Lower lobe of right lung (tissue), 2 donors: ENCODE measurements around the gene TMPRSS5. TPM values are rescaled to one million over a fixed set of nuclear protein-coding genes. Genes with fewer than 3 reads are reported as not detected.

Experiments used
- ATAC-seq, 2 donors: fragments of 200-7000 bp; cut with Tn5 transposase; one replicate each; pipeline ENCODE4 v1.9.1; 2020 to 2022; ENCODE audit warnings: mild to moderate bottlenecking in 2 of 2, moderate library complexity in 2 of 2
- DNase-seq: peaks from one replicate; pipeline ENCODE4 v3.0.0-alpha.2; 2020
- H3K27ac ChIP-seq: fragments of 200-600 bp; one replicate; pipeline ENCODE4 v1.8.0; 2022
- H3K27me3 ChIP-seq: fragments of 200-600 bp; one replicate; pipeline ENCODE4 v1.8.0; 2022; ENCODE audit warnings: low read depth
- H3K36me3 ChIP-seq: fragments of 200-600 bp; one replicate; pipeline ENCODE4 v1.8.0; 2022; ENCODE audit warnings: mild to moderate bottlenecking
- H3K4me1 ChIP-seq: fragments of 200-600 bp; one replicate; pipeline ENCODE4 v1.8.0; 2022
- H3K4me3 ChIP-seq: fragments of 200-600 bp; one replicate; pipeline ENCODE4 v1.8.0; 2022; ENCODE audit warnings: mild to moderate bottlenecking
- H3K9me3 ChIP-seq: fragments of 200-600 bp; one replicate; pipeline ENCODE4 v1.8.0; 2022
- intact Hi-C: fragments of 100-400 bp; cut with DNase I; formaldehyde crosslinking; loops from one replicate; pipeline ENCODE4 v1.11.0; 2022
- long read RNA-seq: library from polyadenylated mRNA; unstranded; transcript quantifications from one replicate; pipeline ENCODE4 v2.0.0, GENCODE V29; 2021
- total RNA-seq: library from RNA; stranded (reverse); fragmentation: NEBNext Ultra II Directional; extraction: Animal tissue kit (Norgen Biotek cat#: 25700); gene quantifications from one replicate; pipeline ENCODE4 v1.2.1, GENCODE V29; 2021
- TF ChIP-seq, protein P1 (sequence below): fragments of 200-600 bp; IDR thresholded peaks from one replicate; pipeline ENCODE4 v1.8.0; 2022; ENCODE audit warnings: antibody characterized with exemption, mild to moderate bottlenecking
- donor health status: DM: no; HTN: yes; CAD: no; lungs with severe emphysema.

TMPRSS5 gene
- total RNA-seq = 1.1 TPM
- long read RNA-seq = 0 reads

DNA sequence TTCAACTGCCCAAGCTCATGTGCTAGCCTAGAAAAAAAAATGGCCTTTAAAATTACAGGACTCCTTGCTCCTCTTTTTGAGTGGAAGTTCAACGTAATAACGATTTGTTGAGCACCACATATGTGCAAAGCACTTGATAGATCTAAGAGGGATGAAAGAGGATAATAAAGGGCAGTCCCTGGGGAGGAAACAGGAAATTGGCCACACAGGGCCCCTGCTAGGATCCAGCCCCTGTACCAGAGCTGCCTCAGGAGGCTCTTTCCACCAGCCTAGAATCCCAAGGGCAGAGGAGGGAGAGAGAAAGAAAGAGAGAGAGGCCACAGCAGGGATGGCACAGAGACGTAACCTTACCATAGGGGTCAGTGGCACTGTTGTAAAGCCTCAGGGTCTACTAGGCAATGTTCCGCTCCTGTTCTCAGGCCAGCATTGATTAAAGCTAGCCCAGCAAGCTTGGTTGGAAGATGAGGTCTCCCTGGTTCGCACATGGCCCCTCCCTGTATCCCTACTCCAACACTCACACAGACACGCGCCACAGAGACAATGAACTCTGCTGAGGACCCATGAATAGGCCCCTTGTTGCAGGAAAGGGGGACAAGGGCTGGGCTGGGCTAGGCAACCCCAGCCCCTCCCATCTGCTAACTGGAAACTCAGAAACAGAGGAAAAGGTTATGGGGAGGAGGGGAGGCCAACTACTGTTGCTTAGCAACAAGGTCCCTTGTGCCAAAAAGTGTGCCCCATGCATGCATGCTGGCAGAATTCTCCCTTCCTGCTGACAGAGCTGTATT is at the start of gene TMPRSS5:
TSS of gene TMPRSS5 (minus strand) at position 438 of the 785 bp plus-strand sequence. CDS start at position 354, 84 bp downstream.
- intact Hi-C loops = no loop called here
- no peaks in the 10 kb centered on the region for H3K27me3 ChIP-seq
- H3K4me3 ChIP-seq = no peak within 1 kb of the TSS
- H3K9me3 ChIP-seq = peaks cover 20% of the 10 kb centered on the region
- DNase-seq = no peak
- TF ChIP-seq, protein P1, sequence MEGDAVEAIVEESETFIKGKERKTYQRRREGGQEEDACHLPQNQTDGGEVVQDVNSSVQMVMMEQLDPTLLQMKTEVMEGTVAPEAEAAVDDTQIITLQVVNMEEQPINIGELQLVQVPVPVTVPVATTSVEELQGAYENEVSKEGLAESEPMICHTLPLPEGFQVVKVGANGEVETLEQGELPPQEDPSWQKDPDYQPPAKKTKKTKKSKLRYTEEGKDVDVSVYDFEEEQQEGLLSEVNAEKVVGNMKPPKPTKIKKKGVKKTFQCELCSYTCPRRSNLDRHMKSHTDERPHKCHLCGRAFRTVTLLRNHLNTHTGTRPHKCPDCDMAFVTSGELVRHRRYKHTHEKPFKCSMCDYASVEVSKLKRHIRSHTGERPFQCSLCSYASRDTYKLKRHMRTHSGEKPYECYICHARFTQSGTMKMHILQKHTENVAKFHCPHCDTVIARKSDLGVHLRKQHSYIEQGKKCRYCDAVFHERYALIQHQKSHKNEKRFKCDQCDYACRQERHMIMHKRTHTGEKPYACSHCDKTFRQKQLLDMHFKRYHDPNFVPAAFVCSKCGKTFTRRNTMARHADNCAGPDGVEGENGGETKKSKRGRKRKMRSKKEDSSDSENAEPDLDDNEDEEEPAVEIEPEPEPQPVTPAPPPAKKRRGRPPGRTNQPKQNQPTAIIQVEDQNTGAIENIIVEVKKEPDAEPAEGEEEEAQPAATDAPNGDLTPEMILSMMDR = no peak
- no peaks in the 10 kb centered on the region for H3K36me3 ChIP-seq
- H3K27ac ChIP-seq = no peak within 1 kb of the TSS
- no peak for ATAC-seq
- no peaks in the 10 kb centered on the region for H3K4me1 ChIP-seq

- peaks cover 68% of the 10 kb centered on the region for H3K36me3 ChIP-seq
- no peak for ATAC-seq
- H3K4me3 ChIP-seq = no peak overlapping the region
- no peaks in the 10 kb centered on the region for H3K4me1 ChIP-seq
- no peaks in the 10 kb centered on the region for H3K9me3 ChIP-seq
- intact Hi-C loops = no loop called here
- no peak overlapping the region for H3K27ac ChIP-seq
- no peak for DNase-seq
- TF ChIP-seq, protein P1 = no peak
- H3K27me3 ChIP-seq = no peaks in the 10 kb centered on the region
Observed at GRCh38 chr11:113752932-113753331, 46.8 kb upstream of the TMPRSS5 start.

DNA sequence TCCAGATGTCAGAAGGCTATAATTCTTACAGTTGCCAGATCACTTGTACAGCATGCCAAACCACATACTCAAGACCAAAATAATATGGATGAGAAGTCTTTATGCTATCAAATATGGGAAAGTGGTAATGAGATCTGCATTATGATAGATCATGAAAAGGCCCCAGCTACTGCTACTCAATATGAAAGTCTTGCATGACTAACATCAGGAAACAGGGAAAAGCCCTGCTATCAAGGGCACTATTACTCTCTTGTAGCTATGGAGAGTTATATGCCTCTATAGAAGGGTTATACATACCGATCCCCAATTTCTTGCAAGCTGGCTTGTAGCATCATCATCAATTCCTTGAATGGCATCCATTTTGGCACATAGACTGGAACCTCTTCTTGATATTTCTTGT is 30.2 kb upstream of the TMPRSS5 start:
- H3K4me1 ChIP-seq = no peaks in the 10 kb centered on the region
- TF ChIP-seq, protein P1 = no peak
- H3K9me3 ChIP-seq = no peaks in the 10 kb centered on the region
- no peak overlapping the region for H3K27ac ChIP-seq
- H3K36me3 ChIP-seq = peaks cover 98% of the 10 kb centered on the region
- ATAC-seq = no peak
- H3K27me3 ChIP-seq = no peaks in the 10 kb centered on the region
- DNase-seq = no peak
- H3K4me3 ChIP-seq = no peak overlapping the region
- intact Hi-C loops = no loop called here

DNA sequence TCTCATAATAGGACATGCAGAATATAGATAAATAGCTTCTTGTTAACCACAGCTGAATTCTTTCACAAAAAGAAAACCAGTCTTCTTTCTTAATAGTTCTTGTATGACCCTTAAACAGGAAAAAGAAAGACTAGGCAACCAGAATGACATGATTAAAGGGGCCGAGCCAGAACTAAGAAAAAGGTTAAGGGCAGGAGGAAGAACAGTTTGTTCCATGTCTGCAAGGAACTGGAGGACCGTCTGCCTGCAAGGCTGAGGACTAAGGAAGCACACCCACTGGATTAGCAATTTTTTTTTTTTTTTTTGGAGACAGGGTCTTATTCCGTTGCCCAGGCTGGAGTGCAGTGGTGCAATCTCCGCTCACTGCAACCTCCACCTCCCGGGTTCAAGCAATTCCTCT is 26.0 kb upstream of the TMPRSS5 start:
- Histone ChIP-seq H3K36me3 (peaks cover 56% of the 10 kb centered on the region), H3K9me3 (no peaks in the 10 kb centered on the region), H3K4me1 (no peaks in the 10 kb centered on the region), H3K27me3 (no peaks in the 10 kb centered on the region), H3K27ac (no peak overlapping the region), H3K4me3 (no peak overlapping the region)
- intact Hi-C loops = no loop called here
- TF ChIP-seq, protein P1 = no peak
- DNase-seq (no peak), ATAC-seq (peak; percentile 69 to 75)

DNA sequence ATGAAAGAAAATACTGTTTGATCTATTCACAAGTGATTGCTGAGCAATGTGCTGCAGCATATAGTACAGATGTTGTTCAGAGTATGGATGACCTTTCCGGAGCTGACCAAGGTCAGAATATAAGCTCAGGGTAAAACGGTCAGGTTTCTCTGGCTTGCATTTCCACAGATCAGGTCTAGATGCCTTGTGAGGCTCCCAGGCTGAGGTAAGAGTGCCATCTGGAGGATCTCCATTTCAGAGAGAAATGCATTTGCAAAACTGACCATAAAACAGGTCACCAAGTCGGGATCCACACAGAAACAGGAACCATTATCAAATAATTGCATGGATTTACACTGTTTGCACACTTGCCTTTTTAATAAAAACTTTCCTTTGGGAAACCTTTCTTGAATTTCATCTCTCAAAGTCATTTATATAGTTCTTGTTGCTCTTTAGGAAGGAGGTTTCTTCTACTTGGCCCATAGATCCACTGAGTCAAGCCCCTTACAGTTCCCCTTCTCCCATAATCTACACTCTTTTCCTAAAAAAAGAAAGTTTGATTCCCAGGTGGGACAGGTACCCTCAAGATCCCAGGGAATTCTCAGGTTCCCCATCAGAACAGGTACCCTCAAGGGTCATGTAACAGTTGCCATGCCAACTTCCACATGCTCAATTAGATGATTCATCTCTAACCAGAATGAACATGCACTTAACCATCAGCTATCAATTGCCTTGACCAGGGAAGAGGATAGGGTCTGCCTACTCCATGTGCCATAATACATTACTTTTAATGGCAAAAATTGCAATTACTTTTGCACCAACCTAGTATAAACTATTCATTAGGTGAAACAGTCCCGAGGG is 25.0 kb upstream of the TMPRSS5 start:
- intact Hi-C loops = no loop called here
- ATAC-seq = peak; percentile 58 to 60

More for the DNA sequence above, 25.0 kb upstream of the TMPRSS5 start:
- no peak for DNase-seq
- Histone ChIP-seq H3K27ac (no peak overlapping the region), H3K36me3 (peaks cover 46% of the 10 kb centered on the region), H3K4me1 (no peaks in the 10 kb centered on the region), H3K27me3 (no peaks in the 10 kb centered on the region), H3K9me3 (no peaks in the 10 kb centered on the region), H3K4me3 (no peak overlapping the region)
- TF ChIP-seq, protein P1 = peak; percentile 36
